Mucosa of descending colon (tissue), 3 donors: ENCODE data around the gene OCA2. TPM values are rescaled to one million over a fixed set of nuclear protein-coding genes. Genes with fewer than 3 reads are reported as not detected.
"Not testable (repeated sequence)": the region's sequence is repeated elsewhere in the genome, so short reads cannot be mapped to it uniquely, and the experiment has no call there.

Experiments
- ATAC-seq: fragments of 200-7000 bp; cut with Tn5 transposase; one replicate; pipeline ENCODE4 v1.9.1; 2020; ENCODE audit warnings: mild to moderate bottlenecking, moderate library complexity
- DNase-seq, 3 donors: peaks; one replicate each; pipeline ENCODE4 v3.0.0-alpha.2; 2020
- H3K36me3 ChIP-seq: fragments of 200-600 bp; one replicate; pipeline ENCODE4 v1.8.0; 2021; ENCODE audit warnings: low read depth, mild to moderate bottlenecking
- H3K4me1 ChIP-seq: fragments of 200-600 bp; one replicate; pipeline ENCODE4 v1.8.0; 2021; ENCODE audit warnings: low read depth, mild to moderate bottlenecking
- H3K4me3 ChIP-seq: fragments of 200-600 bp; one replicate; pipeline ENCODE4 v1.8.0; 2021; ENCODE audit warnings: mild to moderate bottlenecking
- H3K9me3 ChIP-seq: fragments of 200-600 bp; one replicate; pipeline ENCODE4 v1.8.0; 2021; ENCODE audit warnings: mild to moderate bottlenecking
- CTCF ChIP-seq: fragments of 200-600 bp; IDR thresholded peaks from one replicate; pipeline ENCODE4 v1.8.0; 2022; ENCODE audit warnings: antibody characterized with exemption, mild to moderate bottlenecking
- intact Hi-C, 2 donors: fragments of 100-400 bp; cut with DNase I in 1 of 2; cut with micrococcal nuclease in 1 of 2; formaldehyde crosslinking; loops; one replicate each; pipeline versions ENCODE4 v1.11.0 to v1.11.1; 2022; cut with DNase I, micrococcal nuclease
- total RNA-seq, 3 donors: library from RNA; stranded (reverse); fragmentation: NEBNext Ultra II Directional in 2 of 3; extraction: Animal tissue kit (Norgen Biotek cat#: 25700) in 2 of 3; gene quantifications; one replicate each; pipeline versions ENCODE4 v1.2.1 to v1.2.4, GENCODE V29; 2021 to 2023
- donor health status: DM: no; HTN: no; CAD: no; lungs with moderate emphysema.
- donor health status: DM: no; HTN: no; CAD: no.
- donor health status: DM: no; HTN: yes; CAD: no.

OCA2 gene
- total RNA-seq, 3 donors from 2014 or later: 0.22 to 0.32 TPM; not detected in 1

- no peak for ATAC-seq
- Histone ChIP-seq H3K4me1 (no peaks in the 10 kb centered on the region), H3K9me3 (no peaks in the 10 kb centered on the region), H3K4me3 (no peak overlapping the region), H3K36me3 (no peaks in the 10 kb centered on the region)
- intact Hi-C loops: loop anchor here in 1 of 2 donors (10.0 kb wide), 1 partner anchor 97 kb away; no protein-coding TSS in a partner anchor
- no peak for TF ChIP-seq CTCF
- no peak for DNase-seq
These were observed 23.2 kb upstream of the OCA2 start for GRCh38 chr15:28122038-28122949.

- ATAC-seq, DNase-seq, H3K36me3 ChIP-seq, H3K4me1 ChIP-seq, H3K4me3 ChIP-seq, H3K9me3 ChIP-seq: not testable (repeated sequence)
- intact Hi-C loops: loop anchor here in 1 of 2 donors (10.0 kb wide), 1 partner anchor 97 kb away; no protein-coding TSS in a partner anchor
These were observed 22.5 kb upstream of the OCA2 start for GRCh38 chr15:28121577-28121976.

- intact Hi-C loops: loop anchor here in 1 of 2 donors (10.0 kb wide), 1 partner anchor 95 kb away; no protein-coding TSS in a partner anchor
- no peaks in the 10 kb centered on the region for H3K36me3 ChIP-seq
- H3K9me3 ChIP-seq: no peaks in the 10 kb centered on the region
- ATAC-seq: no peak
- no peak for TF ChIP-seq CTCF
- H3K4me1 ChIP-seq: no peaks in the 10 kb centered on the region
- no peak for DNase-seq
- H3K4me3 ChIP-seq: no peak overlapping the region
These were observed 21.2 kb upstream of the OCA2 start for GRCh38 chr15:28120359-28120640.

- no peaks in the 10 kb centered on the region for H3K9me3 ChIP-seq
- H3K4me3 ChIP-seq: no peak overlapping the region
- no peaks in the 10 kb centered on the region for H3K36me3 ChIP-seq
- intact Hi-C loops: no loop called here
- no peaks in the 10 kb centered on the region for H3K4me1 ChIP-seq
- no peak for TF ChIP-seq CTCF
- DNase-seq (no peak), ATAC-seq (no peak)
These were observed 19.4 kb upstream of the OCA2 start for GRCh38 chr15:28118531-28118930.

GRCh38 chr15:28118083-28118482 is 19.0 kb upstream of the OCA2 start:
- H3K36me3 ChIP-seq: no peaks in the 10 kb centered on the region
- H3K9me3 ChIP-seq: no peaks in the 10 kb centered on the region
- intact Hi-C loops: no loop called here
- ATAC-seq (no peak), DNase-seq (no peak)
- no peaks in the 10 kb centered on the region for H3K4me1 ChIP-seq
- no peak for TF ChIP-seq CTCF
- H3K4me3 ChIP-seq: no peak overlapping the region

- no peak for TF ChIP-seq CTCF
- intact Hi-C loops: no loop called here
- H3K36me3 ChIP-seq: no peaks in the 10 kb centered on the region
- no peak for ATAC-seq
- H3K4me1 ChIP-seq: no peaks in the 10 kb centered on the region
- DNase-seq: no peak
- no peak overlapping the region for H3K4me3 ChIP-seq
- no peaks in the 10 kb centered on the region for H3K9me3 ChIP-seq
These were observed 18.4 kb upstream of the OCA2 start for GRCh38 chr15:28117432-28117990.
